ENCODE results near the gene HDDC3.
"Not testable (repeated sequence)": the region's sequence is repeated elsewhere in the genome, so short reads cannot be mapped to it uniquely, and the experiment has no call there.

The HDDC3 gene

GRCh38 chr15:90911302-90911623 lies 21.1 kb downstream of the HDDC3 start:
- H3K27ac Mint-ChIP-seq = no peak overlapping the region
- no peaks in the 10 kb centered on the region for H3K4me1 Mint-ChIP-seq (ENCODE audit: low read depth)
- no peaks in the 10 kb centered on the region for H3K9me3 Mint-ChIP-seq (ENCODE audit: low read depth)
- no peaks in the 10 kb centered on the region for H3K36me3 Mint-ChIP-seq
- H3K27me3 Mint-ChIP-seq = no peaks in the 10 kb centered on the region
- no peak overlapping the region for H3K4me3 Mint-ChIP-seq

DNA sequence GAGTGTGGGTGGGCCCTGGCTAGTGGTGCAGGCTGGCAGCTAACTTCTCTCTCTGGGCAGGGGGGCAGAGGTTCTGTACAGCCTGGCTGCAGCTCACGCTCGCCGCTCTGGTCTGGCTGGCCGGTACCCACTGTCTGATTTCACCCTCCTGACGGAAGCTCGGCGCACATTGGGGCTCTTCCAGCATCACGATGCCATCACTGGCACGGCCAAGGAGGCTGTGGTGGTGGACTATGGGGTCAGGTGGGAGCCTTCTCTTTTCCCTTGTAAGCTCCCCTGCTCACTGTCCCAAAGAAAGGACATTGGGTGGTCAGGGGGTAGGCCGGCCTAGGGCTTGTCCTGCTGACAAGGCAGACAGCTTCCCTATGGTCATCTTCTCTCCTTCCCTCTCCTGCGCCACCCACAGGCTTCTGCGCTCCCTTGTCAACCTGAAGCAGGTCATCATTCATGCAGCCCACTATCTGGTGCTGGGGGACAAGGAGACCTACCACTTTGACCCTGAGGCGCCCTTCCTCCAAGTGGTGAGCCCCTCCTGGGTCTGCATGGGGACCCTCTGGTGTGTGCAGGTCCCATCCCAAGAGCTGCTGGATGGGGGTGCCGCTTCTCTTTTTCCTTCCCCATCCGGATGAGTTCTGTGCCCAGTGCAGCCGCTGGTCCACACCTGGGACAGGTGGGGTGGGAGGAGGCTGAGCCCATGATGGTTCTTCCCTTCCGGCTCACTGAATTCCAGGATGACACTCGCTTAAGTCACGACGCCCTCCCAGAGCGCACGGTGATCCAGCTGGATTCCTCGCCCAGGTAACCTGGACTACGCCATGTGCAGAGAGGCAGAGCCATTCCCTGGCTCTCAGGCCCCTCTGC lies 21.7 kb downstream of the HDDC3 start:
- H3K4me3 Mint-ChIP-seq = no peak overlapping the region
- H3K4me1 Mint-ChIP-seq (ENCODE audit: low read depth) = peaks cover under 1% of the 10 kb centered on the region
- H3K27me3 Mint-ChIP-seq = no peaks in the 10 kb centered on the region
- no peak overlapping the region for H3K27ac Mint-ChIP-seq
- H3K9me3 Mint-ChIP-seq (ENCODE audit: low read depth) = no peaks in the 10 kb centered on the region
- H3K36me3 Mint-ChIP-seq = no peaks in the 10 kb centered on the region

GRCh38 chr15:90909976-90910375 lies 22.4 kb downstream of the HDDC3 start:
- Mint-ChIP-seq H3K4me1 (ENCODE audit: low read depth) (peaks cover 4% of the 10 kb centered on the region), H3K36me3 (peaks cover 5% of the 10 kb centered on the region), H3K4me3 (no peak overlapping the region), H3K27ac (no peak overlapping the region), H3K27me3 (no peaks in the 10 kb centered on the region), H3K9me3 (ENCODE audit: low read depth) (no peaks in the 10 kb centered on the region)

GRCh38 chr15:90909449-90909848 lies 22.9 kb downstream of the HDDC3 start:
- H3K27ac Mint-ChIP-seq; H3K4me1 Mint-ChIP-seq (ENCODE audit: low read depth); H3K27me3 Mint-ChIP-seq: not testable (repeated sequence)

GRCh38 chr15:90907838-90908507 lies 24.4 kb downstream of the HDDC3 start:
- Mint-ChIP-seq H3K4me1 (ENCODE audit: low read depth) (peaks cover 14% of the 10 kb centered on the region), H3K36me3 (peaks cover 6% of the 10 kb centered on the region), H3K4me3 (no peak overlapping the region), H3K27ac (no peak overlapping the region), H3K9me3 (ENCODE audit: low read depth) (no peaks in the 10 kb centered on the region), H3K27me3 (no peaks in the 10 kb centered on the region)

More at GRCh38 chr15:90909449-90909848, 22.9 kb downstream of the HDDC3 start:
- H3K9me3 Mint-ChIP-seq (ENCODE audit: low read depth); H3K4me3 Mint-ChIP-seq; H3K36me3 Mint-ChIP-seq: not testable (repeated sequence)

GRCh38 chr15:90907051-90907660 lies 25.2 kb downstream of the HDDC3 start:
- peaks cover 6% of the 10 kb centered on the region for H3K36me3 Mint-ChIP-seq
- no peak overlapping the region for H3K4me3 Mint-ChIP-seq
- H3K27me3 Mint-ChIP-seq = no peaks in the 10 kb centered on the region
- H3K4me1 Mint-ChIP-seq (ENCODE audit: low read depth) = peaks cover 14% of the 10 kb centered on the region
- no peaks in the 10 kb centered on the region for H3K9me3 Mint-ChIP-seq (ENCODE audit: low read depth)
- no peak overlapping the region for H3K27ac Mint-ChIP-seq

DNA sequence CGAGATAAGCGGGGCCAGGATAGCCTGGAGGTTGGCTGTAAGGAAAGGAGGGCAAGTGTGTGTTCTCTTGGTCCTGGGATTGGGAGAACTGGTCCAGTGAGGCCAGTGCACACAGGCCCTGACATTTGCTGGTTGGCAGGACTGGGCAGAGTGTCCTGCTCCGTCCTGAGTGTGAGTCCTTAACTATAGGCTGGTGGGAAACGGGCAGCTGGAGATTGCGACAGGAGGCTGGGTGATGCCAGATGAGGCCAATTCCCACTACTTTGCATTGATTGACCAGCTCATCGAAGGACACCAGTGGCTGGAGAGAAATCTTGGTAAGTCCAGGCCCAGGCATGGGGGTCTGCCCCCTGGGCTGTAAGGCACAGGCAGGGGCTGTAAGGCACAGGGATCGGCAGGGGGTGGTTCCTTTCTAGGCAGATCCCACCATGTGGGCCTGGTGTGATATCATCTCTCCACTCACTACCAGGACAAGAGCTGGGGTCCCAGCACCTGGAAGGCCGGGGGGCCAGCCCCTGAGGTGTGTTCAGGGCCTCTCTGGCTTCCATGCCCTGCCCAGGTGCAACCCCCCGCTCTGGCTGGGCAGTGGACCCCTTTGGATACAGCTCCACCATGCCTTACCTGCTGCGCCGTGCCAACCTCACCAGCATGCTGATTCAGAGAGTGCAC lies 26.0 kb downstream of the HDDC3 start:
- no peaks in the 10 kb centered on the region for H3K9me3 Mint-ChIP-seq (ENCODE audit: low read depth)
- H3K36me3 Mint-ChIP-seq = peaks cover 6% of the 10 kb centered on the region
- H3K4me1 Mint-ChIP-seq (ENCODE audit: low read depth) = peaks cover 22% of the 10 kb centered on the region
- no peak overlapping the region for H3K4me3 Mint-ChIP-seq
- H3K27ac Mint-ChIP-seq = no peak overlapping the region
- H3K27me3 Mint-ChIP-seq = no peaks in the 10 kb centered on the region

GRCh38 chr15:90905306-90906180 lies 26.8 kb downstream of the HDDC3 start:
- H3K27me3 Mint-ChIP-seq = no peaks in the 10 kb centered on the region
- peaks cover 6% of the 10 kb centered on the region for H3K36me3 Mint-ChIP-seq
- peaks cover 25% of the 10 kb centered on the region for H3K4me1 Mint-ChIP-seq (ENCODE audit: low read depth)
- no peak overlapping the region for H3K27ac Mint-ChIP-seq
- H3K4me3 Mint-ChIP-seq = peak overlapping the region; percentile 23
- H3K9me3 Mint-ChIP-seq (ENCODE audit: low read depth) = no peaks in the 10 kb centered on the region

GRCh38 chr15:90904746-90905145 lies 27.6 kb downstream of the HDDC3 start:
- Mint-ChIP-seq H3K36me3 (peaks cover 6% of the 10 kb centered on the region), H3K27me3 (no peaks in the 10 kb centered on the region), H3K9me3 (ENCODE audit: low read depth) (no peaks in the 10 kb centered on the region), H3K4me3 (peak overlapping the region; percentile 40), H3K4me1 (ENCODE audit: low read depth) (peaks cover 25% of the 10 kb centered on the region), H3K27ac (no peak overlapping the region)

GRCh38 chr15:90903733-90904536 lies 28.4 kb downstream of the HDDC3 start:
- H3K4me3 Mint-ChIP-seq = peak overlapping the region; percentile 83
- H3K9me3 Mint-ChIP-seq (ENCODE audit: low read depth) = no peaks in the 10 kb centered on the region
- no peaks in the 10 kb centered on the region for H3K27me3 Mint-ChIP-seq
- H3K36me3 Mint-ChIP-seq = peaks cover 6% of the 10 kb centered on the region
- peaks cover 25% of the 10 kb centered on the region for H3K4me1 Mint-ChIP-seq (ENCODE audit: low read depth)
- H3K27ac Mint-ChIP-seq = peak overlapping the region; percentile 83

DNA sequence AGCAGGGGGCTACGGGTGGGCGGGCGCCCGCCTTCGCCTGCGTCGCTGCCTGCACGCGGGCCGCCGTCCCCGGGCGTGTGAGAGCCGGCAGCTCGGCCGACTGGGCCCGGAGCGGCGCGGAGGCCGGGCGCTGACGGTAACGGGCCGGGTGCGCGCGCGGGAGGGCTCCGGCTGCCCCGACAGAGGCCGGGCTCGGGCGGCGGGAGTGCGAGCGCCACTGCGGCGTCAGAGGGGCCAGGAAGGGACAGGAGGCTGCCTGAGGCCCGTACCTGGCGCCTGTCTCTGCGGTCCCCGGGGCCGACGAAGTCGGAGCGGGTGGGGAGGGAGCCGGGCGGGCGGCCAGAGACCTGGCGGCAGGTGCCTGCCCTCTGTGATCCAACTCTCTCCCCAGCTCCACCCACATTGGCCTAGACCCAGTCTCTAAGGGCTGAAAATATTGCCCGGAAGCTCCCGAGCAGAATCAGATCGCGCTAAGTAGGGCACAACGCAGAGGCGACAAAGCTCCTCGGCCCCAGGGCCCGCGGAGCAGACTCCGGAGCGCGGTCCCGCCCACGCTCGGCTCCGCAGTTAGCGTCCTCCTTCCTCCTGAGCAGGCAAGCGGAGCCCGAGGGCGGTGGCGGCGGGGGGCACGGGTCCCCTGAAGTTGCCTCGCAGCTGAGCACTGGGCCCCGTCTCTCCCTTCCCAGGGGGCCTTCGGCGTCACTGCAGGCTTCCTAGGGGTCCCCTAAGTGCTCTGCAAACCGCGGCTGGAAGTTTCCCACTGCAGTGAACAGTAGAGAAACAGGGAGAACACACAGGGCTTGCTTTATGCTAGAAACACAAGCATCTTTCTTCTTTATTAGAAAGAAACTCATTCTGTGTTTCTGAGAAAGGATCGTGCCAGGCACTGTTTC lies 29.3 kb downstream of the HDDC3 start, which contains the start of gene MAN2A2:
Gene MAN2A2 (plus strand): TSS at position 463 of the 893 bp plus-strand sequence. CDS start 906 bp downstream, outside the sequence.
- H3K36me3 Mint-ChIP-seq = peaks cover 6% of the 10 kb centered on the region
- peak within 1 kb of the TSS; percentile 84 for H3K4me3 Mint-ChIP-seq
- H3K27ac Mint-ChIP-seq = peak within 1 kb of the TSS; percentile 89
- H3K4me1 Mint-ChIP-seq (ENCODE audit: low read depth) = peaks cover 25% of the 10 kb centered on the region
- no peaks in the 10 kb centered on the region for H3K9me3 Mint-ChIP-seq (ENCODE audit: low read depth)
- no peaks in the 10 kb centered on the region for H3K27me3 Mint-ChIP-seq

DNA sequence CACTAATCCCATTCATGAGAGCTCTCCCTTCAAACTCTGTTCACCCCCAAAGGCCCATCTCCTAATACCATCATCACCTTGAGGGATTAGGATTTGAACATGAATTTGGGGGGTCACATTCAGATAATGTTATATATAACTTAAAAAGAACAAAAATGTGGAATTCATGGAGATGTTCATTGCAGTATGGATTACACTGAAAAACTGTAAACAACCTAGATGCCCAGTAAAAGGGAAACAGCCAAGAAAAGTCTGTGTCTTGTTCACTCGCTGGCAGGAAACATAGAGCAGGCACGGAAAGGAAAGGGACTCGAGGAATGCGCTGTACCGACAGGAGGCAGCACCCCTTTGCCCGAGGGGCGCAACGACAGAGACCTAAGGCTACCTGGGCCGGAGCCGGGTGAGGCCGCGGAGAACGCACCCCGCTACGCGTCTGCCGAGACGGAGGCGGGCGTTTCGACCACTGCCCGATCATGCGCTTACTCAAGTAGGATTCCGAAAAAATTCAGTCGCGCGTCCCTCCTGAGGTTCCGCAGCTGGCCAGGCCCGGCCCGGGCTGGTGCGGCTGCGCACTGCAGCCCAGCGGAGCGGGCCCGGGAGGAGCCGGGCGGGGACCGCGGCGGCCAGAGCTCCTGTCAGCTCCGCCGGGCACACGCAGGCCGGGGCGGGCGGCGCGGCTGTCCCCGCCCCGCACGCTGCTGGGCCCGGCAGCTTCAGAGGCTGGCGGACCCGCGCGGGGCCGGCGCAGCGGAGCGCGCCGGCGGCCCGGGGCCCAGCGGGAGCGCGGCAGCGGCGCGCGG lies 30.1 kb downstream of the HDDC3 start:
- Mint-ChIP-seq H3K27me3 (no peaks in the 10 kb centered on the region), H3K36me3 (peaks cover 6% of the 10 kb centered on the region), H3K4me3 (peak overlapping the region; percentile 84), H3K4me1 (ENCODE audit: low read depth) (peaks cover 25% of the 10 kb centered on the region), H3K9me3 (ENCODE audit: low read depth) (no peaks in the 10 kb centered on the region), H3K27ac (peak overlapping the region; percentile 89)
